ENCODE data around the gene SIX3.

Gene SIX3

DNA sequence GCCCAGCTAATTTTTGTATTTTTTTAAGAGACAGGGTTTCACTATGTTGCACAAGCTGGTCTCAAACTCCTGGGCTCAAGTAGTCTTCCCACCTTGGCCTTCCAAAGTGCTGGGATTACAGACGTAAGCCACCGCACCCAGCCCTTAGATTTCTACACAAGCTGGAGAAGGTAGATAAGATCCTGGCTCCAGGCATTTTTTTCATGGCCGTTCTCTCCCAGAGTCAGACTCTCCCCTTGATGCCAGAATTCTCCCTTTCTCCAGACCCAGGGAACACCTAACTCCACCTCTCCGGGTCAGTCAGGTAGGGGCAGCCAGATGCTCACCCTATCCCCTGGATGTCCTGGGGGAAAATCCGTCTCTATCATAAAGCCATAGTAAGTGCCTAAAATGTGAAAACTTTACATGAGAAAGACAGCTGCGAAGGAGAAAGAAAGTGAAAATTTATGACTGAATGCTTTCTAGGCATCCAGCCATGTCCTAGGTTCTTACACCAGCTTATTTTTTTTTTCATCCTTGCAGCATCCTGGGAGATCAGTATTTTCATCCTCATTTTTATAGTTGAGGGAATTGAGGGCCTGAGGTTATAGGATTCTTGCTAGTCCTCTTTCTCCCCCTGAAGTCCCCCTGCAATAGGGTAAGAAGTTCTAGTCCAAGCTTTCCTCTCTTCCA, 16.3 kb downstream of the SIX3 start:
- DNase-seq (ENCODE audit: low read depth in 2 of 2), result no peak

DNA sequence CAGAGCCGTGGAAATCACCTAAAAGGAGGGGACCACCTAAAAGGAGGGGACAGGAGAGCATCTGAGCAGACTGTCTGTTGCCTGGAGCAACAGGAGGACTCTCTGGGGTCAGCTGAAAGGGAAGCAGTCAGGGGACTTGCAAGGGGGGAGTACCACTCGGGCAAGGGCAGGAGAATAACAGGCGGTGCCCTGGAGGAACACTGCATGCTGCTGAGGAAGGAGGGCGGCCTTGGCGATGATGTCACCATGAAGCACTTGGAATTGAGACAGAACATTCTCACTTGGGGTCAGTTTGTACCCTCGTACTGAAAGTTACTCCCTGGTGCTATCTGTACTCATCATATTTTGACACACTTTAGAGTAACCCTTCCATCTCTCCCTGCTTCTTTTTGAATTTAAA, 18.4 kb downstream of the SIX3 start:
- DNase-seq (ENCODE audit: low read depth in 2 of 2), result no peak

- DNase-seq (ENCODE audit: low read depth in 2 of 2), result no peak
These were observed 19.4 kb downstream of the SIX3 start for GRCh38 chr2:44960871-44961270.

DNA sequence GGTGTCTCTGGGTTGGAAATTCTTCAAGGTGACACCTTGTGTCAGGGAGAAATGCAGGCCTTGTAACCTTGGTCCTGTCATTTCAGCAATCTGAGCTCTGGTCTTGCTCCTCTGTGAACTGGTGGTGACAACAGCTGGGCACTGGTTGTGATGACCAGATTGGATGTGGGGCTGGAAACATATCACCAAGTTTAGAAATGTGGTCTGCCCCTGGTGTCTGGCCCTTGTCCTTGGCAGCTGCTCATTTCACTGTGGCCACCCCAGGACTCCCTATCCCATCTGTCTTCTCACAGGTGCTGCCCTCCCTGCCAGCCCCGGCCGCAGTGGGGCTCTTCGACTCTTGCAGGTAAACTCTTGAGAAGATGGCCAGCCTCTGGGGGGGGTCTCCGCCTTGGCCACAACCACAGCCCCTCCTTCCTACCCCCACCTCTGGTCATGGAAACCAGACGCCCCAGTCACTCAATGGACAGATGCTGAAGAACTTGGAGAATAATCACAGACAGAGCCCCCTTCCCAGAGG, 20.7 kb downstream of the SIX3 start:
- DNase-seq (ENCODE audit: low read depth in 2 of 2), result no peak

- DNase-seq (ENCODE audit: low read depth in 2 of 2), result no peak
These were observed 23.3 kb downstream of the SIX3 start for GRCh38 chr2:44964752-44965236.

- no peak for DNase-seq (ENCODE audit: low read depth in 2 of 2)
These were observed 24.2 kb downstream of the SIX3 start for GRCh38 chr2:44965684-44966083.

- DNase-seq (ENCODE audit: low read depth in 2 of 2), result no peak
These were observed 25.6 kb downstream of the SIX3 start for GRCh38 chr2:44967056-44967455.

DNA sequence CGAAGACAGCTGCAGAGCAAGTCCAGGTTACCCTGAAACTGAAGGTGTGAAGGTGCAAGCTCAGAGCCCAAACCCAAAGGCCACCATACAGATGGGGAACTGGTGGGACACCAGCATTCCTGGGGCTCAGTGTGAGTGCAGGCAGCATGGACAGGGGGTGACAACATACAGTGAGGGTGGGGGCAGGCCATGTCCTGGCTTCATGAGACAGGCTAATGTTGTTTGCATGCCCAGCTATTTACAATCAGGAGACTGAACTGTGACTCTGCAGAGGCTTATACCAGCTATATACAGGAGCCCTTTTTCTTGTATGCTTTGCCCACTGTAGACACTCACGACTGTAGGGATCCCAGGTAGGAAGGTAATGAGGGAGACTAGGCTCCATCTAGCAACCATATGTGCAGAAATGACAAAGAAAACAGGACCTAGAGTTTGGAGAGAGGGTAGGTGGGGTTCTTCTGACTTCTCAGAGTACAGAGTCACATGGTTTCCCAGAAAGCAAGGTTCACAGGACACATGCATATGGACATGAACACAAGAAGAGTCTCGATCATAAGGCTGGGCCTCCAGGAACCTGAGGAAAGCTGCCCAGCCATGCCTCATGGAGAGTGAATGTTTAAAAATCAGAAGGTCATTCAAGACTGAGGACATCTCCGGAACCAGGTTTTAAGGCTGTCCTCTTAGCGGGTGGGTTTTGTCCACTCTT, 26.4 kb downstream of the SIX3 start:
- DNase-seq (ENCODE audit: low read depth in 2 of 2), result no peak

DNA sequence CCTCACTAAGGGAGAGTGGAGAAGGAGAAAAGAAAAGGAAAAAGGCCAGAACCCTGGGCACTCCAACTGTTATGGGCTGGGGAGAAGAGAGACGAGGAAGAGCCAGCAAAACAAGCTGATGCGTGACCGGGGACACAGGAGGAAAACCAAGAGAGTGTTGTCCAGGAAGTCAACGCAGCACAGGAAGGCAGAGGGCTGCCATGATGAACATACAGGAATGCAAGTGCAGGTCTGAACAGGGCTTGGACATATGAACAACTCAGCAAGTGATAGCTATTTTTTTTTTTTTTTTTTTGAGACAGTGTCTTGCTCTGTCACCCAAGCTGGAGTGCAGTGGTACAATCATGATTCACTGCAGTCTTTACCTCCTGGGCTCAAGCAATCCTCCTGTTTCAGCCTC, 28.4 kb downstream of the SIX3 start:
- DNase-seq (ENCODE audit: low read depth in 2 of 2), result no peak

- DNase-seq (ENCODE audit: low read depth in 2 of 2), result no peak
These were observed 29.4 kb downstream of the SIX3 start for GRCh38 chr2:44970846-44971450.

DNA sequence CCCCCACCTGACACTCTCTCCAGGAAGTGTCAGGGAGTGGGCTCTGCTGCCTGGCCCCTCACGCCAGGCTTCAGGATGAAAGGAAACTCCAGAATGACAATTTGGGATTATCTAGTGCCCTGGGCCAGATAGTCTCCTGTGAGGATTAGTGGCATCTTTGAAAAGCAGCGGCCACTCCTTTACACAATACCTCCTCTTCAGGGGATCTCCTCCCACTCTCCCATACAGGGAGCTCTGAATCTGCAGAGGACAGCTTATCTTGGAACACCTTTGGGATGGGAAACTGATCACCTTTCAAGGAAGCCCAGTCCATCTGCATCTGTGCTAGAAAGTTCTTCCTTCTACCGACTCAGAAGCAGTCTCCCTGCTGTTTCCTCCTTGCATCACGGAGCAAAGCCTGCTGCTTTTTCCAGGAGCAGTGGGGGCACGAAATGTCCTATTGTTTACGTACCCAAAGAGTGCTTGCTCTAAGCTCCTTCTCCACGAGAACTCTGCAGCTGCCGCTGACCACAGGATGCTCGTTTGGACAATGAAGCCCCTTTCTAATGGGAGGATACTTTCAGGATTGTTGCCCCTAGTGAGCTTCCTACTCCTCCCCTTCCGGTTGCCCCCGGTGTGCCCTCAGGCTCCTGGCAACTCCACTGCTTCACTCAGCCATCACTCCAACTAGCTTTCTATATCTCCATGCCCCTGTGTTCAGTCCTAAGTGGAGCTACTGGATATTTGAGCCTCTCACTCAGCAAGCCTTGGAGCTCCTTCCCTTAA, 31.5 kb downstream of the SIX3 start:
- DNase-seq (ENCODE audit: low read depth in 2 of 2), result no peak

DNA sequence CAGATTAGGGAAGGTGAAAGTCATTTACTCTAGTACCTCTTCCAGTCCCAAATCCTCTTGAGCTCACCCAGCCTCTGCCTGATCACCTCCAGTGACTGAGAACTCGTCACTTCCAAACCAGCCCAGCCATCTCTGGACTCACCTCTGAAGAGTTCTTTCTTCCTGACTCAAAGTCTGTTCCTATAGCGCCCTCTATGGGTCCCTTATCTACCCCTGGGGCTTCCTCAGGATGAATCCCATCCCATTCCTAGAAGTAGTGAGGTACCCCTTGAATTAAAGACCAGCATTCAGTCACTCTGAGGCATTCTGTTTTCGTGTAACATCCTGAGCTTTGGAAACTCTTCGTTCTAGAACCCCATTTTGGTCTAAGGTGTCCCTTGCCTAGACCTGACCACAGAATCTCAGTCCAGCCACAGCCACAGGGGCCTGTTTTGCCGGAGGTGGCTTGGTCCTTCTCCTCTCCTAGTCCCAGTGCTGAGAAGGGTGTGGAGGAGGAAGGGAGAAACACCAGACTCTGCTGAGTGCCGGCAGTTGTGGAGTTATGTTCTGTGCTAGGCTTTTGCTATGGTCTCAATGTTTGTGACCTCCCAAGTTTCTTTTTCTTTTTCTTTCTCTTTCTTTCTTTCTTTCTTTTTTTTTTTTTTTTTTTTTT, 32.7 kb downstream of the SIX3 start:
- no peak for DNase-seq (ENCODE audit: low read depth in 2 of 2)

DNA sequence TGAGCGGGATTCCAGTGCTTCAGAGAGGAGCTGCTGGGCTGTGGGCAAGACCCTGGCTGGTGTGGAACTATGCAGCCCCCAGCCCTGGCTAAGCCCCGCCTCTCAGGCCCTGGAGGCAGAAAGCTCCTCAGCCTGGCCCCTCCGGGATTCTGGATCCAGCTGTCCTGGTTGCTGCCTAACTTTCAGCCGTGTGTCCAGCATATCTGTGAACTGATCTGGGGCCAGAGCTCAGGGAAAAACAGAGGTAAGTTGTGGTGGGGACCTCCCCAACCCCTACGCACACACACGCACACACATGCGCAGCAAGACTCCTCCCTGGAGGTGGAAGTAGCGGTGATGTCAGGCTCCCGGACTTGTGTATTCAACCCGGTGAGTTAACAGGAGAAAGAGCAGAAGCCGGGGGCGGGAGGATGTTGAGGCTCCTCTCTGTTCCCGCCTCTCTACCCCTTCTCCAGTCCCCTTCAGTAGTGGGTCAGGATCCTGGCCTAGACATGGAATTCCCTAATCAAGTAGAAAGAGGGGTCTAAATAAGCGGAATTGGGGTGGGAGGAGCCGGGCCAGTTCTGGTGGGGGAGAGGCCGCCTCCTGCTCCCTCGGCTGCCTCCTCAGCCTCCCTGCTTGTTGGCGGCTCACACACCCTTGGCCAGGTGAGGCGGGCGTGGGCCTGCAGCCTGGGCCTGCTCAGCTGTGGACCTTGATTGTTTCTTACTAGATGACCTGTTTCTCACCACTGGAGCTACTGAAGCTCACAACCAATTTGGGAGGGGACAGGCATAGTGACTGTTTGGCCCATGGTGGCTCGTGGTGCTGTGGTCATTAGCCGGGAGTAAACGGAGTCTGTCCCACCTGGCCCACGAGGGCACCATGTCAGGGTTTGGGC, 34.3 kb downstream of the SIX3 start:
- no peak for DNase-seq (ENCODE audit: low read depth in 2 of 2)

- DNase-seq (ENCODE audit: low read depth in 2 of 2), result no peak
These were observed 38.1 kb downstream of the SIX3 start for GRCh38 chr2:44979581-44979980.

- DNase-seq (ENCODE audit: low read depth in 2 of 2), result no peak
These were observed 39.5 kb downstream of the SIX3 start for GRCh38 chr2:44980751-44981713.

DNA sequence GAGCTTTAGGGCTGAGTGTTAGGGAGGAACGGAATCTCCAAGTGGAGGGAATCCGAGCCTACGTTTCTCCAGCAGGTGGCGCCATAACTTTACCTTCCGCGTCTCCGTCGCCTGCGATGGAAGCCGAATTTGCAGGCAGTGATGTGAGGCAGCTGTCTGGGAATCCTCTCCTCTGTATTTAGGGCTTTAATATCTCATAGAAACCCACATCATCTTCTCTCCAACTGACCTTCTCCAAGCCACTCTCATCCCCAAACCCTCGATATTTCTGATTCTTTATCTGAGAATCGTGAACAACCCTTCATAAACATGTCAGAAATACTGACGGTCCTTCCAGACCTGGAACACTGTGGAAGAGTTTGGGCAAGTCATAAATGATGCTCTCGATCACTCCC, 40.2 kb downstream of the SIX3 start:
- peak; percentile 19 to 23 for DNase-seq (ENCODE audit: low read depth in 2 of 2)

GRCh38 chr2:44983836-44984604, 42.5 kb downstream of the SIX3 start:
- no peak for DNase-seq (ENCODE audit: low read depth in 2 of 2)

DNA sequence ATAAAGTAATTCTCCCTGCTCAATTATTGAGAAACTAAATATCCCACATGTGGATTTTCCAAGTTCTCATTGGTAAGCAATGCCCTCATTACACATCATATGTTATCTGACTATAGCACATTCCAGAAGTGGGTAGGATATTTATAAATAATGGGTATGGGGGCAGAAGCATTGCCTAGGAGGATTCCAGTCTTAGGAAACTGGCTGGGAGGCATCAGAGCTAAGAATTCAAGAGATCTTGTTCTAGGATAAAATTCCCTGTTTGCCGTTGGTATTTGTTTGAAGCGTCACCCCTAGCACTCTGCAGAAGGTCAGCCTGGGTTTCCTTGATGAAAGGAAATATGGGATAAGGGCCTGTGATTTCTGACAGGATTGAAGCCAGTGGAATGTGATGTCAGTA, 47.7 kb downstream of the SIX3 start:
- no peak for DNase-seq (ENCODE audit: low read depth in 2 of 2)

DNA sequence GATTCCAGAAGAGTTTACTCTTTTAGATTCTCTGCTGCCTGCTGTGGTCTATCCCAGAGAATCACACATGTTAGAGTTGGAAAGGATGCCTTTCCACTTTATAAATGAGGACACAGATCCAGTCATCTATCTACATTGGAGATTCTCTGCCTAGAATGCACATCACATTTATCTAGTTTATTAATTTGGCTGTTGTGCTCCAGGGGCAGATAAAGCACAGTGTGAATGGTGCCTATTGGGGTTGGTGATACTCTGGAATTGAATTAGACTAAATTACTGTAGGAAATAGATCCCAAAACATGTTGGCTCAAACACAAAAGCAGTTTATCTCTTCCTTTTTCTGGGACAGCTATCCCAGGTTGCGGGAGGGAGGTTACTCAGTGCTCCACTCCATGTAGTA, 52.9 kb downstream of the SIX3 start:
- DNase-seq (ENCODE audit: low read depth in 2 of 2), result no peak

Measured in fibroblast of skin of left biceps (primary cell).